Astrocyte (in vitro differentiated cells and primary cell): ENCODE measurements around the gene SLC35C1. TPM values are rescaled to one million over a fixed set of nuclear protein-coding genes. Genes with fewer than 3 reads are reported as not detected.
A peak's percentile ranks its signal among the peaks of the same experiment; 100 is the strongest.

Source experiments
- DNase-seq: peaks from one replicate; pipeline ENCODE4 v3.0.0-alpha.2; 2010; ENCODE audit warnings: low read depth
- FAIRE-seq: peaks from 2 replicates; lab custom pipeline; 2011; peaks lifted over from hg19 to GRCh38; lab: Jason Lieb, UNC
- H2AFZ ChIP-seq: 2 replicates; pipeline ENCODE4 v1.6.0; 2012; ENCODE audit warnings: low read depth, low read length, inconsistent platforms
- H3K27ac ChIP-seq: 2 replicates; pipeline ENCODE4 v1.5.1; 2011; ENCODE audit warnings: low read depth, low read length, inconsistent platforms
- H3K27me3 ChIP-seq: 2 replicates; pipeline ENCODE4 v1.6.0; 2011; ENCODE audit warnings: low read length, inconsistent platforms; ENCODE audit not compliant: insufficient read depth
- H3K36me3 ChIP-seq: 2 replicates; pipeline ENCODE4 v1.5.1; 2011; ENCODE audit warnings: low read length, inconsistent platforms; ENCODE audit not compliant: insufficient read depth
- H3K4me1 ChIP-seq: 2 replicates; pipeline ENCODE4 v1.5.1; 2011; ENCODE audit warnings: low read length, inconsistent platforms; ENCODE audit not compliant: insufficient read depth
- H3K4me2 ChIP-seq: 2 replicates; pipeline ENCODE4 v1.6.0; 2012; ENCODE audit warnings: low read length, inconsistent platforms
- H3K4me3 ChIP-seq: 2 replicates; pipeline ENCODE4 v1.5.1; 2011; ENCODE audit warnings: low read depth, mild to moderate bottlenecking, low read length, inconsistent platforms; ENCODE audit not compliant: insufficient read depth
- H3K79me2 ChIP-seq: 2 replicates; pipeline ENCODE4 v1.6.0; 2012; ENCODE audit warnings: mild to moderate bottlenecking, low read length, inconsistent platforms; ENCODE audit not compliant: insufficient read depth
- H3K9ac ChIP-seq: 2 replicates; pipeline ENCODE4 v1.6.0; 2012; ENCODE audit warnings: mild to moderate bottlenecking, low read length, inconsistent platforms
- H3K9me3 ChIP-seq: 2 replicates; pipeline ENCODE4 v1.5.1; 2012; ENCODE audit warnings: low read depth, mild to moderate bottlenecking, low read length, inconsistent platforms; ENCODE audit not compliant: insufficient read depth
- H4K20me1 ChIP-seq: 2 replicates; pipeline ENCODE4 v1.6.0; 2012; ENCODE audit warnings: low read length, inconsistent platforms; ENCODE audit not compliant: insufficient read depth
- H3K27ac Mint-ChIP-seq: one replicate; pipeline ENCODE4 v1.8.0; 2021; ENCODE audit warnings: mild to moderate bottlenecking, mixed read lengths; ENCODE audit not compliant: unreplicated experiment
- H3K27me3 Mint-ChIP-seq: one replicate; pipeline ENCODE4 v1.8.0; 2021; ENCODE audit warnings: low read depth, mixed read lengths; ENCODE audit not compliant: unreplicated experiment
- H3K36me3 Mint-ChIP-seq: one replicate; pipeline ENCODE4 v1.8.0; 2021; ENCODE audit warnings: low read depth, mixed read lengths; ENCODE audit not compliant: unreplicated experiment
- H3K4me1 Mint-ChIP-seq: one replicate; pipeline ENCODE4 v1.8.0; 2021; ENCODE audit warnings: low read depth, mixed read lengths; ENCODE audit not compliant: unreplicated experiment
- H3K4me3 Mint-ChIP-seq: one replicate; pipeline ENCODE4 v1.8.0; 2021; ENCODE audit warnings: mild to moderate bottlenecking, moderate library complexity, mixed read lengths; ENCODE audit not compliant: unreplicated experiment
- H3K9me3 Mint-ChIP-seq: one replicate; pipeline ENCODE4 v1.8.0; 2021; ENCODE audit warnings: mild to moderate bottlenecking, mixed read lengths; ENCODE audit not compliant: unreplicated experiment
- EZH2 ChIP-seq: IDR thresholded peaks from 2 replicates; pipeline ENCODE4 v1.6.1; 2012; ENCODE audit warnings: mild to moderate bottlenecking, low read length, inconsistent platforms; ENCODE audit not compliant: insufficient read depth
- total RNA-seq: library from RNA; stranded (reverse); gene quantifications from 2 replicates; pipeline ENCODE4 v1.2.1, GENCODE V29; 2021
- TF ChIP-seq, protein P1 (sequence below): IDR thresholded peaks from 2 replicates; pipeline ENCODE4 v1.5.1; 2011; ENCODE audit warnings: low read depth, mild to moderate bottlenecking, inconsistent platforms, low read length, moderate library complexity; ENCODE audit not compliant: insufficient read depth

The SLC35C1 gene
- total RNA-seq, 1 donor from 2014 or later: 23.4 TPM

DNA sequence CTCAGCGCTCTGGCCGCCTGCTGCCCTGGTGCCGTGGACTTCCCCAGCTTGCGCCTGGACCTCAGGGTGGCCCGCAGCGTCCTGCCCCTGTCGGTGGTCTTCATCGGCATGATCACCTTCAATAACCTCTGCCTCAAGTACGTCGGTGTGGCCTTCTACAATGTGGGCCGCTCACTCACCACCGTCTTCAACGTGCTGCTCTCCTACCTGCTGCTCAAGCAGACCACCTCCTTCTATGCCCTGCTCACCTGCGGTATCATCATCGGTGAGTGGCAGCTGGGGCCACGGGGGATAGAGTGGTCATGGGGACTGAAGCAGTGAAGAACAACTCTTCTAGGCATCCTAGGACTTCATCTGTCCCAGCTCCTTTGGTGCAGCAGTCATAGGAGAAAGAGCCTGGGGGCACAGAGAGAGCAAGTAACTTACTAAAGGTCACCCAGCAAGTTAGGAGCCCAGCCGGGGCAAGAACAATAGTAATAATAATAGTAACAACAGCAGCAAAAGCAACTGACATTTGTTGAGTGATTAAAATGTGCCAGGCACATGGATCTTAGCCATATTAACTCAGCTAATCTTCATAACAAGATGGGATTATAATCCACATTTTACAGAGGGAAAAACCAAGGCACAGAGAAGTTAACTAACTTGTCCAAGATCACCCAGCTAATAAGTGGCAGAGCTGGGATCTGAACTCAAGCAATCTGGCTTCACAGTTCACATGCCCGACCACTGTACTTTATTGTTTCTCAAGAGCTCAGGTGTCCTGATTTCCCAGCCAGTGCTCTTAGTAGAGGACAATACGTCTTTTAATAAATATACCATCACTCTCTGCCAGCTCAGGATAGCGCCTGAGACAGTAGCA lies 1.4 kb downstream of the SLC35C1 start:
- Mint-ChIP-seq H3K27ac (peak overlapping the region; percentile 76), H3K9me3 (no peaks in the 10 kb centered on the region), H3K27me3 (peaks cover 16% of the 10 kb centered on the region), H3K4me3 (peak overlapping the region; percentile 90), H3K36me3 (peaks cover 13% of the 10 kb centered on the region), H3K4me1 (peaks cover 25% of the 10 kb centered on the region)
- Histone ChIP-seq H2AFZ (no peak overlapping the region), H3K9ac (peak overlapping the region; percentile 99), H3K79me2 (peaks cover 49% of the 10 kb centered on the region), H3K4me3 (peak overlapping the region; percentile 84), H3K4me2 (peak overlapping the region; percentile 99), H3K27ac (peak overlapping the region; percentile 93), H3K4me1 (peaks cover 32% of the 10 kb centered on the region), H4K20me1 (peaks cover 56% of the 10 kb centered on the region), H3K9me3 (no peaks in the 10 kb centered on the region), H3K36me3 (peaks cover 7% of the 10 kb centered on the region), H3K27me3 (no peaks in the 10 kb centered on the region)
- DNase-seq (no peak), FAIRE-seq (no peak)
- TF ChIP-seq, protein P1, sequence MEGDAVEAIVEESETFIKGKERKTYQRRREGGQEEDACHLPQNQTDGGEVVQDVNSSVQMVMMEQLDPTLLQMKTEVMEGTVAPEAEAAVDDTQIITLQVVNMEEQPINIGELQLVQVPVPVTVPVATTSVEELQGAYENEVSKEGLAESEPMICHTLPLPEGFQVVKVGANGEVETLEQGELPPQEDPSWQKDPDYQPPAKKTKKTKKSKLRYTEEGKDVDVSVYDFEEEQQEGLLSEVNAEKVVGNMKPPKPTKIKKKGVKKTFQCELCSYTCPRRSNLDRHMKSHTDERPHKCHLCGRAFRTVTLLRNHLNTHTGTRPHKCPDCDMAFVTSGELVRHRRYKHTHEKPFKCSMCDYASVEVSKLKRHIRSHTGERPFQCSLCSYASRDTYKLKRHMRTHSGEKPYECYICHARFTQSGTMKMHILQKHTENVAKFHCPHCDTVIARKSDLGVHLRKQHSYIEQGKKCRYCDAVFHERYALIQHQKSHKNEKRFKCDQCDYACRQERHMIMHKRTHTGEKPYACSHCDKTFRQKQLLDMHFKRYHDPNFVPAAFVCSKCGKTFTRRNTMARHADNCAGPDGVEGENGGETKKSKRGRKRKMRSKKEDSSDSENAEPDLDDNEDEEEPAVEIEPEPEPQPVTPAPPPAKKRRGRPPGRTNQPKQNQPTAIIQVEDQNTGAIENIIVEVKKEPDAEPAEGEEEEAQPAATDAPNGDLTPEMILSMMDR: no peak
- TF ChIP-seq EZH2: no peak

DNA sequence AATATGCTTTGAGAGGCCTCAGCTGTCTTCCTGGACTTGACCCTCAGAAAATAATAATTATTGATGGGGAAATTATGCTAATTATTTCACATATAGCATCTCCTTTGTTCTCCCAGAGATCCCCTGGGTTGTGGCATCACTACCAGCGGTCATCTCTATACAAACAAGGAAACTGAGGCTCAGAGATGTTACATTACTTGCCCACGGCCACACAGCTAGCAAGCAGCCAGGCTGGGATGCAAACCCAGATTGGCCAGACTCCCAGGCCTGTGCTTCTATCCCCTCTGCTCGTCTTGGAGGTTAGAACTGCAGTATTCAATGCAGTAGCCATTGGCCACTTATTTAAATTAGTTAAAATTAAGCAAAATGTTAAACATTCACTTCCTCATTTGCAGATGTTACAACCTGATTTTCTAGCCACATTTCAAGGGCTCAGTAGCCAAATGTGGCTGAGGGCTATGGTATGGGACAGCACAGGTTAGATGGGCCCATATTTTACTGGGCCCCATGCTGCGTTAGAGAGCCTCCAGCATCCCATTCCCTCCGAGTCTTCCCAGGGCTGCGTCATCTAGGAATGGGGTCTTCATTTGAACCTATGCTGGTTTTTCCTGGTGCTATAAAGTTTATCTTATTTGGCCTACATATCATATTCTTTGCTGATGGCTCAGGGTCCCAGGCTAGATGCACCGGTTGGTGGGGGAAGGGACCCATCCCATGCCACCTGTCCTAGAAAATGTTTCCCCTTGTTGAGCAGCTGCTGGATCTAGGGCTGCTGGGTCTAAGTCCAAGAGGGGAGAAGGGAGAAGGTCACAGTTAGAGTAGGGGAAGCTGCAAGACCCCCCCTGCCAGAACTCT lies 2.2 kb downstream of the SLC35C1 start:
- DNase-seq (no peak), FAIRE-seq (no peak)
- Mint-ChIP-seq H3K27me3 (peaks cover 10% of the 10 kb centered on the region), H3K9me3 (no peaks in the 10 kb centered on the region), H3K4me1 (peaks cover 25% of the 10 kb centered on the region), H3K36me3 (peaks cover 13% of the 10 kb centered on the region), H3K4me3 (peak overlapping the region; percentile 90), H3K27ac (no peak overlapping the region)
- no peak overlapping the region for H3K27ac ChIP-seq
- no peak overlapping the region for H2AFZ ChIP-seq
- TF ChIP-seq, protein P1: no peak
- no peak for TF ChIP-seq EZH2
- peaks cover 65% of the 10 kb centered on the region for H4K20me1 ChIP-seq
- H3K9ac ChIP-seq: peak overlapping the region; percentile 99
- peaks cover 49% of the 10 kb centered on the region for H3K79me2 ChIP-seq
- H3K4me3 ChIP-seq: peak overlapping the region; percentile 84
- no peaks in the 10 kb centered on the region for H3K27me3 ChIP-seq
- peaks cover 12% of the 10 kb centered on the region for H3K36me3 ChIP-seq
- H3K9me3 ChIP-seq: no peaks in the 10 kb centered on the region
- H3K4me1 ChIP-seq: peaks cover 32% of the 10 kb centered on the region
- H3K4me2 ChIP-seq: peak overlapping the region; percentile 99
